CD8-positive, alpha-beta memory T cell (primary cell): ENCODE results near the gene SYTL2. TPM values are rescaled to one million over a fixed set of nuclear protein-coding genes. Genes with fewer than 3 reads are reported as not detected.

Experiments
- CTCF ChIA-PET: fragments of 350-600 bp; sonication (Branson Sonifier 250); formaldehyde crosslinking; loops from one replicate; lab custom pipeline; 2021; ENCODE audit warnings: antibody characterized with exemption; lab: Charles Lee
- POLR2A ChIA-PET: fragments of 350-600 bp; sonication (Branson Sonifier 250); formaldehyde crosslinking; loops from one replicate; lab custom pipeline; 2021; ENCODE audit warnings: antibody characterized with exemption; lab: Charles Lee
- DNase-seq, 5 donors: peaks; one replicate each; pipeline versions ENCODE4 v3.0.0 to v3.0.0-alpha.2; 2020 to 2022; ENCODE audit warnings: mixed read lengths in 1 of 5
- H3K27ac ChIP-seq: one replicate; pipeline ENCODE4 v1.7.0; 2013; ENCODE audit warnings: low read depth, mild to moderate bottlenecking, low read length, moderate library complexity
- H3K27me3 ChIP-seq: 2 replicates; pipeline ENCODE4 v1.7.0; 2013; ENCODE audit warnings: low read length, mild to moderate bottlenecking; ENCODE audit not compliant: insufficient read depth, poor library complexity, severe bottlenecking
- H3K36me3 ChIP-seq: 2 replicates; pipeline ENCODE4 v1.7.0; 2013; ENCODE audit warnings: mild to moderate bottlenecking, low read length, moderate library complexity; ENCODE audit not compliant: insufficient read depth
- H3K4me1 ChIP-seq: 2 replicates; pipeline ENCODE4 v1.7.0; 2013; ENCODE audit warnings: mild to moderate bottlenecking, low read length, moderate library complexity; ENCODE audit not compliant: insufficient read depth
- H3K4me3 ChIP-seq: 2 replicates; pipeline ENCODE4 v1.7.0; 2013; ENCODE audit warnings: mild to moderate bottlenecking, low read length
- H3K9me3 ChIP-seq: 2 replicates; pipeline ENCODE4 v1.7.0; 2013; ENCODE audit warnings: mild to moderate bottlenecking, low read length
- H3K27ac Mint-ChIP-seq, 8 donors: one replicate each; pipeline ENCODE4 v1.8.0; 2020 to 2021; ENCODE audit warnings: mixed read lengths in 8 of 8, mild to moderate bottlenecking in 6 of 8, inconsistent platforms in 3 of 8, moderate library complexity in 3 of 8
- H3K27me3 Mint-ChIP-seq, 2 donors: one replicate each; pipeline ENCODE4 v1.8.0; 2020 to 2021; ENCODE audit warnings: mixed read lengths in 2 of 2, mild to moderate bottlenecking in 1 of 2, moderate library complexity in 1 of 2
- H3K36me3 Mint-ChIP-seq, 3 donors: one replicate each; pipeline ENCODE4 v1.8.0; 2020 to 2021; ENCODE audit warnings: mixed read lengths in 3 of 3, inconsistent platforms in 1 of 3, mild to moderate bottlenecking in 1 of 3
- H3K4me1 Mint-ChIP-seq, 3 donors: one replicate each; pipeline ENCODE4 v1.8.0; 2020 to 2021; ENCODE audit warnings: mixed read lengths in 3 of 3, inconsistent platforms in 1 of 3, mild to moderate bottlenecking in 1 of 3
- H3K4me3 Mint-ChIP-seq, 7 donors: one replicate each; pipeline ENCODE4 v1.8.0; 2020 to 2021; ENCODE audit warnings: mixed read lengths in 7 of 7, mild to moderate bottlenecking in 6 of 7, moderate library complexity in 4 of 7, inconsistent platforms in 2 of 7
- H3K9me3 Mint-ChIP-seq, 5 donors: one replicate each; pipeline ENCODE4 v1.8.0; 2020 to 2022; ENCODE audit warnings: mixed read lengths in 5 of 5, mild to moderate bottlenecking in 3 of 5, moderate library complexity in 2 of 5, inconsistent platforms in 1 of 5
- polyA plus RNA-seq: library from polyadenylated mRNA; unstranded; fragments of 300-500 nt; fragmentation: Illumina TruSeq; gene quantifications from one replicate; pipeline ENCODE4 v1.2.3, GENCODE V29; 2021
- total RNA-seq, 2 experiments: library from RNA; stranded (reverse); gene quantifications; one replicate each; pipeline ENCODE4 v1.2.3, GENCODE V29; 2021

The SYTL2 gene
- total and polyA plus RNA-seq, 3 experiments from 2014 or later, result 12.4 to 52.3 (median 13.2) TPM

GRCh38 chr11:85745626-85746025 lies 65.3 kb downstream of the SYTL2 start:
- no peaks in the 10 kb centered on the region for H3K36me3 ChIP-seq
- CTCF ChIA-PET, result interaction anchor here (1.2 to 2.3 kb wide), 2 partner anchors 14 to 109 kb away, joined by 3 to 8 read pairs; partner anchors contain the start of gene CCDC83
- Mint-ChIP-seq H3K4me3 (peak overlapping the region; percentile 0 to 79 (median 64)), H3K9me3 (no peaks in the 10 kb centered on the region), H3K36me3 (peaks cover 6 to 45% (median 18%) of the 10 kb centered on the region in 3 donors), H3K27ac (peak overlapping the region; percentile 65 to 98 (median 88)), H3K27me3 (peaks cover 0 to 3% of the 10 kb centered on the region in 2 donors), H3K4me1 (peaks cover 86 to 94% (median 88%) of the 10 kb centered on the region in 3 donors)
- peak overlapping the region; percentile 9 for H3K4me3 ChIP-seq
- H3K27ac ChIP-seq, result no peak overlapping the region
- POLR2A ChIA-PET, result interaction anchor here (0.7 to 0.9 kb wide), 2 partner anchors 10 to 117 kb away, joined by 3 read pairs; partner anchors contain the start of gene TMEM126B
- DNase-seq, result peak in 1 of 5 donors; percentile 22
- no peaks in the 10 kb centered on the region for H3K27me3 ChIP-seq
- H3K9me3 ChIP-seq, result no peaks in the 10 kb centered on the region
- H3K4me1 ChIP-seq, result peaks cover 67% of the 10 kb centered on the region

- ChIA-PET CTCF (no interaction called here), POLR2A (no interaction called here)
- Mint-ChIP-seq H3K27ac (peak overlapping the region; percentile 34 to 98 (median 80)), H3K36me3 (peaks cover 1 to 37% (median 10%) of the 10 kb centered on the region in 3 donors), H3K27me3 (peaks cover 0 to 1% of the 10 kb centered on the region in 2 donors), H3K9me3 (no peaks in the 10 kb centered on the region), H3K4me3 (peak overlapping the region in 1 of 7 donors; percentile 44), H3K4me1 (peaks cover 85 to 94% (median 88%) of the 10 kb centered on the region in 3 donors)
- Histone ChIP-seq H3K27ac (no peak overlapping the region), H3K4me3 (no peak overlapping the region), H3K27me3 (no peaks in the 10 kb centered on the region), H3K4me1 (peaks cover 51% of the 10 kb centered on the region), H3K9me3 (no peaks in the 10 kb centered on the region), H3K36me3 (no peaks in the 10 kb centered on the region)
- peak in 1 of 5 donors; percentile 39 for DNase-seq
Measured at GRCh38 chr11:85742873-85743275, 68.1 kb downstream of the SYTL2 start.

- Mint-ChIP-seq H3K9me3 (no peaks in the 10 kb centered on the region), H3K4me3 (peak overlapping the region in 1 of 7 donors; percentile 38), H3K36me3 (peaks cover 4 to 34% (median 9%) of the 10 kb centered on the region in 3 donors), H3K27me3 (peaks cover 0 to 1% of the 10 kb centered on the region in 2 donors), H3K4me1 (peaks cover 85 to 94% (median 88%) of the 10 kb centered on the region in 3 donors), H3K27ac (peak overlapping the region in 6 of 8 donors; percentile 61 to 88 (median 82))
- Histone ChIP-seq H3K36me3 (no peaks in the 10 kb centered on the region), H3K27ac (no peak overlapping the region), H3K4me3 (no peak overlapping the region), H3K27me3 (no peaks in the 10 kb centered on the region), H3K4me1 (peaks cover 51% of the 10 kb centered on the region), H3K9me3 (no peaks in the 10 kb centered on the region)
- CTCF ChIA-PET, result no interaction called here
- no peak for DNase-seq
- POLR2A ChIA-PET, result no interaction called here
Measured at GRCh38 chr11:85742348-85742747, 68.6 kb downstream of the SYTL2 start.

- Histone ChIP-seq H3K36me3 (peaks cover 7% of the 10 kb centered on the region), H3K4me3 (no peak overlapping the region), H3K9me3 (no peaks in the 10 kb centered on the region), H3K27ac (no peak overlapping the region), H3K4me1 (peaks cover 42% of the 10 kb centered on the region), H3K27me3 (no peaks in the 10 kb centered on the region)
- Mint-ChIP-seq H3K4me3 (peak overlapping the region in 4 of 7 donors; percentile 0 to 25 (median 11)), H3K36me3 (peaks cover 4 to 31% (median 10%) of the 10 kb centered on the region in 3 donors), H3K27me3 (no peaks in the 10 kb centered on the region), H3K4me1 (peaks cover 84 to 95% (median 86%) of the 10 kb centered on the region in 3 donors), H3K27ac (peak overlapping the region; percentile 27 to 96 (median 76)), H3K9me3 (no peaks in the 10 kb centered on the region)
- CTCF ChIA-PET, result interaction anchor here (0.8 to 1.2 kb wide), 2 partner anchors 70 to 277 kb away, joined by 3 read pairs; no protein-coding TSS in a partner anchor
- POLR2A ChIA-PET, result interaction anchor here (0.6 kb wide), 1 partner anchor 83 kb away, joined by 3 read pairs; no protein-coding TSS in a partner anchor
- DNase-seq, result no peak
Measured at GRCh38 chr11:85740481-85741400, 70.2 kb downstream of the SYTL2 start.

GRCh38 chr11:85737738-85738137 lies 73.2 kb downstream of the SYTL2 start:
- no peaks in the 10 kb centered on the region for H3K27me3 ChIP-seq
- peaks cover 29% of the 10 kb centered on the region for H3K4me1 ChIP-seq
- peak overlapping the region in 6 of 7 donors; percentile 39 to 78 (median 55) for H3K4me3 Mint-ChIP-seq
- ChIA-PET POLR2A (no interaction called here), CTCF (interaction anchor here (1.0 to 2.0 kb wide), 3 partner anchors 11 to 72 kb away, joined by 3 to 8 read pairs (median 3); no protein-coding TSS in a partner anchor)
- DNase-seq, result peak in 3 of 5 donors; percentile 6 to 48 (median 29)
- H3K9me3 Mint-ChIP-seq, result no peaks in the 10 kb centered on the region
- peaks cover 6 to 30% (median 17%) of the 10 kb centered on the region in 3 donors for H3K36me3 Mint-ChIP-seq
- H3K27ac ChIP-seq, result no peak overlapping the region
- H3K27ac Mint-ChIP-seq, result peak overlapping the region; percentile 61 to 96 (median 90)
- H3K36me3 ChIP-seq, result peaks cover 16% of the 10 kb centered on the region
- H3K4me1 Mint-ChIP-seq, result peaks cover 58 to 73% (median 62%) of the 10 kb centered on the region in 3 donors
- no peaks in the 10 kb centered on the region for H3K27me3 Mint-ChIP-seq
- H3K4me3 ChIP-seq, result no peak overlapping the region
- no peaks in the 10 kb centered on the region for H3K9me3 ChIP-seq

GRCh38 chr11:85735876-85736460 lies 75.0 kb downstream of the SYTL2 start:
- ChIA-PET CTCF (no interaction called here), POLR2A (no interaction called here)
- no peak for DNase-seq
- Histone ChIP-seq H3K9me3 (no peaks in the 10 kb centered on the region), H3K4me1 (peaks cover 26% of the 10 kb centered on the region), H3K27ac (no peak overlapping the region), H3K36me3 (peaks cover 16% of the 10 kb centered on the region), H3K4me3 (no peak overlapping the region), H3K27me3 (no peaks in the 10 kb centered on the region)
- H3K27me3 Mint-ChIP-seq, result no peaks in the 10 kb centered on the region
- peaks cover 49 to 57% (median 53%) of the 10 kb centered on the region in 3 donors for H3K4me1 Mint-ChIP-seq
- H3K9me3 Mint-ChIP-seq, result no peaks in the 10 kb centered on the region
- peak overlapping the region in 1 of 7 donors; percentile 22 for H3K4me3 Mint-ChIP-seq
- H3K27ac Mint-ChIP-seq, result peak overlapping the region in 5 of 8 donors; percentile 45 to 96 (median 83)
- H3K36me3 Mint-ChIP-seq, result peaks cover 7 to 35% (median 19%) of the 10 kb centered on the region in 3 donors

- CTCF ChIA-PET, result no interaction called here
- Histone ChIP-seq H3K4me1 (peaks cover 14% of the 10 kb centered on the region), H3K9me3 (no peaks in the 10 kb centered on the region), H3K36me3 (peaks cover 16% of the 10 kb centered on the region), H3K27ac (no peak overlapping the region), H3K27me3 (no peaks in the 10 kb centered on the region), H3K4me3 (no peak overlapping the region)
- POLR2A ChIA-PET, result no interaction called here
- Mint-ChIP-seq H3K27me3 (no peaks in the 10 kb centered on the region), H3K4me1 (peaks cover 43 to 51% (median 44%) of the 10 kb centered on the region in 3 donors), H3K36me3 (peaks cover 17 to 43% (median 32%) of the 10 kb centered on the region in 3 donors), H3K4me3 (no peak overlapping the region), H3K27ac (no peak overlapping the region), H3K9me3 (no peaks in the 10 kb centered on the region)
- DNase-seq, result no peak
Measured at GRCh38 chr11:85732965-85733364, 78.0 kb downstream of the SYTL2 start.
